Fibroblast of lung (primary cell): ENCODE data around the gene SBK3.

ENCODE experiments used
- EZH2 ChIP-seq: IDR thresholded peaks from 2 replicates; pipeline ENCODE4 v1.5.1; 2012; ENCODE audit warnings: low read length, control low read depth, mild to moderate bottlenecking; ENCODE audit errors: missing control alignments
- TF ChIP-seq, protein P1 (sequence below), 2 donors: IDR thresholded peaks in 1 of 2; conservative IDR thresholded peaks in 1 of 2; 1 replicate in 1 of 2; 2 replicates in 1 of 2; pipeline ENCODE4 v1.5.1; 2011 to 2012; ENCODE audit warnings: low read length in 2 of 2, control low read depth in 1 of 2, inconsistent platforms in 1 of 2, low read depth in 1 of 2, mild to moderate bottlenecking in 1 of 2

GRCh38 chr19:55585658-55586339, 40.5 kb upstream of the SBK3 start:
- TF ChIP-seq, protein P1, sequence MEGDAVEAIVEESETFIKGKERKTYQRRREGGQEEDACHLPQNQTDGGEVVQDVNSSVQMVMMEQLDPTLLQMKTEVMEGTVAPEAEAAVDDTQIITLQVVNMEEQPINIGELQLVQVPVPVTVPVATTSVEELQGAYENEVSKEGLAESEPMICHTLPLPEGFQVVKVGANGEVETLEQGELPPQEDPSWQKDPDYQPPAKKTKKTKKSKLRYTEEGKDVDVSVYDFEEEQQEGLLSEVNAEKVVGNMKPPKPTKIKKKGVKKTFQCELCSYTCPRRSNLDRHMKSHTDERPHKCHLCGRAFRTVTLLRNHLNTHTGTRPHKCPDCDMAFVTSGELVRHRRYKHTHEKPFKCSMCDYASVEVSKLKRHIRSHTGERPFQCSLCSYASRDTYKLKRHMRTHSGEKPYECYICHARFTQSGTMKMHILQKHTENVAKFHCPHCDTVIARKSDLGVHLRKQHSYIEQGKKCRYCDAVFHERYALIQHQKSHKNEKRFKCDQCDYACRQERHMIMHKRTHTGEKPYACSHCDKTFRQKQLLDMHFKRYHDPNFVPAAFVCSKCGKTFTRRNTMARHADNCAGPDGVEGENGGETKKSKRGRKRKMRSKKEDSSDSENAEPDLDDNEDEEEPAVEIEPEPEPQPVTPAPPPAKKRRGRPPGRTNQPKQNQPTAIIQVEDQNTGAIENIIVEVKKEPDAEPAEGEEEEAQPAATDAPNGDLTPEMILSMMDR (conservative IDR thresholded peaks at IDR 0.05 in 1 of 2, IDR thresholded peaks at IDR 0.05 in 1 of 2; ENCODE audit: low read depth in 1 of 2, low read length in 2 of 2): no peak
- TF ChIP-seq EZH2: no peak
